GM23338 (cell line): ENCODE results near the gene TNFRSF4. TPM values are rescaled to one million over a fixed set of nuclear protein-coding genes. Genes with fewer than 3 reads are reported as not detected.
A peak's percentile ranks its signal among the peaks of the same experiment; 100 is the strongest.
"Not testable (repeated sequence)": the region's sequence is repeated elsewhere in the genome, so short reads cannot be mapped to it uniquely, and the experiment has no call there.

Experiments
- ATAC-seq: fragments of 200-7000 bp; cut with Tn5 transposase; 3 replicates; pipeline ENCODE4 v1.9.1; 2020
- DNase-seq: peaks from one replicate; pipeline ENCODE4 v3.0.0-alpha.2; 2015; ENCODE audit warnings: low spot score
- H2AFZ ChIP-seq: fragments of 200-600 bp; sonication (generic); 2 replicates; pipeline ENCODE4 v1.8.0; 2016; ENCODE audit warnings: antibody characterized with exemption, mild to moderate bottlenecking, moderate library complexity
- H3F3A ChIP-seq: fragments of 200-600 bp; sonication (generic); replicated peaks from 2 replicates; pipeline ENCODE4 v1.8.0; 2017; ENCODE audit warnings: antibody characterized with exemption, mixed run types, low read depth
- H3K27ac ChIP-seq: fragments of 200-600 bp; sonication (generic); 2 replicates; pipeline ENCODE4 v1.6.1; 2016; ENCODE audit warnings: low read depth
- H3K27me3 ChIP-seq: fragments of 200-600 bp; sonication (generic); 2 replicates; pipeline ENCODE4 v1.8.0; 2016; ENCODE audit warnings: mild to moderate bottlenecking, mixed run types, moderate library complexity; ENCODE audit not compliant: insufficient read depth
- H3K36me3 ChIP-seq: fragments of 200-600 bp; sonication (generic); 2 replicates; pipeline ENCODE4 v1.8.0; 2016; ENCODE audit warnings: mild to moderate bottlenecking; ENCODE audit not compliant: insufficient read depth
- H3K4me1 ChIP-seq: fragments of 200-600 bp; sonication (generic); 2 replicates; pipeline ENCODE4 v1.8.0; 2016; ENCODE audit warnings: mild to moderate bottlenecking, moderate library complexity; ENCODE audit not compliant: insufficient read depth
- H3K4me2 ChIP-seq: fragments of 200-600 bp; sonication (generic); 2 replicates; pipeline ENCODE4 v1.7.1; 2017; ENCODE audit warnings: mixed run types
- H3K4me3 ChIP-seq: fragments of 200-600 bp; sonication (generic); 2 replicates; pipeline ENCODE4 v1.6.1; 2016; ENCODE audit warnings: mixed run types
- H3K79me2 ChIP-seq: fragments of 200-600 bp; sonication (generic); replicated peaks from 2 replicates; pipeline ENCODE4 v1.8.0; 2017; ENCODE audit warnings: mild to moderate bottlenecking; ENCODE audit not compliant: insufficient read depth
- H3K9me2 ChIP-seq: fragments of 200-600 bp; sonication (generic); 2 replicates; pipeline ENCODE4 v1.8.0; 2017; ENCODE audit not compliant: insufficient read depth
- H4K20me1 ChIP-seq: fragments of 200-600 bp; sonication (generic); replicated peaks from 2 replicates; pipeline ENCODE4 v1.8.0; 2017; ENCODE audit warnings: mild to moderate bottlenecking; ENCODE audit not compliant: insufficient read depth
- H3K27ac Mint-ChIP-seq: 2 replicates; pipeline ENCODE4 v1.8.0; 2020; ENCODE audit warnings: inconsistent platforms, mild to moderate bottlenecking, moderate library complexity, mixed read lengths
- H3K27me3 Mint-ChIP-seq: 3 replicates; pipeline ENCODE4 v1.8.0; 2022; ENCODE audit warnings: low read depth, mild to moderate bottlenecking, moderate library complexity, mixed read lengths, inconsistent platforms; ENCODE audit not compliant: insufficient read depth, poor library complexity
- H3K36me3 Mint-ChIP-seq: 3 replicates; pipeline ENCODE4 v1.8.0; 2021; ENCODE audit warnings: low read depth, mild to moderate bottlenecking, inconsistent platforms, moderate library complexity, mixed read lengths
- H3K4me1 Mint-ChIP-seq: 3 replicates; pipeline ENCODE4 v1.8.0; 2020; ENCODE audit warnings: mild to moderate bottlenecking, inconsistent platforms, mixed read lengths
- H3K4me3 Mint-ChIP-seq: 3 replicates; pipeline ENCODE4 v1.8.0; 2021; ENCODE audit warnings: moderate library complexity, mild to moderate bottlenecking, inconsistent platforms, mixed read lengths
- H3K9me3 Mint-ChIP-seq: 3 replicates; pipeline ENCODE4 v1.8.0; 2020; ENCODE audit warnings: moderate library complexity, mild to moderate bottlenecking, inconsistent platforms, mixed read lengths
- CREB1 ChIP-seq: fragments of 250-450 bp; sonication (Bioruptor Pico); IDR thresholded peaks from 2 replicates; pipeline ENCODE4 v1.5.0; 2020; ENCODE audit warnings: low read depth, mild to moderate bottlenecking, moderate library complexity
- CTCF ChIP-seq, 2 experiments: fragments of 200-600 bp in 1 of 2; sonication (generic) in 1 of 2; conservative IDR thresholded peaks; 2 replicates each; pipeline versions ENCODE4 v1.5.1 to v1.6.1; 2016 to 2017; ENCODE audit warnings: antibody characterized with exemption in 2 of 2, low read depth in 2 of 2, mild to moderate bottlenecking in 2 of 2, moderate library complexity in 1 of 2
- EZH2 ChIP-seq: fragments of 200-600 bp; sonication (generic); IDR thresholded peaks from one replicate; pipeline ENCODE4 v1.8.0; 2017; ENCODE audit warnings: antibody characterized with exemption, mild to moderate bottlenecking, low read depth; ENCODE audit not compliant: unreplicated experiment
- JUNB ChIP-seq: IDR thresholded peaks from one replicate; pipeline ENCODE4 v1.6.1; 2016; ENCODE audit warnings: antibody characterized with exemption; ENCODE audit not compliant: unreplicated experiment
- NANOG ChIP-seq: IDR thresholded peaks from 2 replicates; pipeline ENCODE4 v1.6.1; 2016; ENCODE audit warnings: antibody characterized with exemption, borderline replicate concordance
- STAT1 ChIP-seq: IDR thresholded peaks from one replicate; pipeline ENCODE4 v1.6.1; 2016; ENCODE audit warnings: antibody characterized with exemption; ENCODE audit not compliant: unreplicated experiment
- ZNF114 ChIP-seq: fragments of 250-450 bp; sonication (Bioruptor Pico); IDR thresholded peaks from 2 replicates; pipeline ENCODE4 v1.5.0; 2020; ENCODE audit warnings: mild to moderate bottlenecking, moderate library complexity
- ZNF331 ChIP-seq: fragments of 250-450 bp; sonication (Bioruptor Pico); IDR thresholded peaks from 2 replicates; pipeline ENCODE4 v1.5.0; 2020; ENCODE audit warnings: low read depth, mild to moderate bottlenecking, moderate library complexity
- polyA plus RNA-seq: library from polyadenylated mRNA; unstranded; fragments of >200 nt; fragmentation: Nextera tagmentation; extraction: Ambion mirVana; gene quantifications from 2 replicates; pipeline ENCODE4 v1.2.1, GENCODE V29; 2016
- total RNA-seq: library from RNA; depleted of rRNA; stranded (reverse); fragments of >200 nt; shearing (Covaris generic); gene quantifications from 2 replicates; pipeline ENCODE4 v1.2.3, GENCODE V29; 2014
- TF ChIP-seq, protein P1 (sequence below): fragments of 250-450 bp; sonication (Bioruptor Pico); IDR thresholded peaks from 2 replicates; pipeline ENCODE4 v1.5.0; 2020; ENCODE audit warnings: mild to moderate bottlenecking, moderate library complexity

Gene TNFRSF4
- total and polyA plus RNA-seq, 2 experiments from 2014 or later, result not detected

DNA sequence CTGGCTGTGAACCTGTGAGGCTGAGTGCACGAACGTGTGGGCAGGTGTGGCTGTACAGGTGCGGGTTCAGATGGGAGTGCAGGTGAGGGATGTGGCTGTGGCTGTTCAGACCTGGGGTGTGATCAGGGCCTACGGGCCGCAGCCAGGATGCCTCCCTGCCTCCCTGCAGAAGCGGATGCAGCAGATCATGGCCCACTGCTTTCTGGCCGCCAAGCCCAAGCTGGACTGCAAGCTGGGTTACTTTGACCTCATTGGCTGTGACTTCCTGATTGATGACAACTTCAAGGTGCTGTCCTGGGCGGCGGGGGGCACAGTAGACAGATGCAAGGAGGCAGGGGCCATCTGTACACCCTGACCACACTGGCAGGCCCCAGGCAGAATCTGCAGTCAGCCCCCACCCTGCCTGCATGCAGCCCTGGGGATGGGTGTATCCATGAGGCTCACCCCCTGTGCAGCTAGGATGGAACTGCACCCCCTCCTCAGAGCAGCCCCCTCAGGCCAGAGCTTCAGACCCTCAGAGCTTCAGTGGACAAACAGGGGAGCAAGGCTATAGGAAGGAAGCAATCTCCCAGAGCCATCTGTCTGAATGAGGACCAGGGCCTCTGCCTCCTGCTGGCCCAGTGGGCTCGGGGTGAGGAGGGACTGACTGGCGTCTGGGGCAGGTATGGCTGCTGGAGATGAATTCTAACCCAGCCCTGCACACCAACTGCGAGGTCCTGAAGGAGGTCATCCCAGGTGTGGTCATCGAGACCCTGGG lies 17.3 kb downstream of the TNFRSF4 start:
- DNase-seq, result peak; percentile 0
- Histone ChIP-seq H4K20me1 (no peaks in the 10 kb centered on the region), H3K27ac (no peak overlapping the region), H3K27me3 (no peaks in the 10 kb centered on the region), H3K9me2 (no peaks in the 10 kb centered on the region), H3K4me2 (no peak overlapping the region), H3K36me3 (no peaks in the 10 kb centered on the region), H3K4me3 (no peak overlapping the region), H3K4me1 (no peaks in the 10 kb centered on the region), H2AFZ (no peak overlapping the region), H3F3A (no peaks in the 10 kb centered on the region), H3K79me2 (no peaks in the 10 kb centered on the region)
- Mint-ChIP-seq H3K4me1 (no peaks in the 10 kb centered on the region; the same call in 2 of the 3 replicates), H3K4me3 (no peak overlapping the region), H3K36me3 (peaks cover 7% of the 10 kb centered on the region; the same call in 2 of the 3 replicates), H3K9me3 (peaks cover 30% of the 10 kb centered on the region), H3K27me3 (peaks cover 3% of the 10 kb centered on the region), H3K27ac (no peak overlapping the region)
- TF ChIP-seq STAT1, result no peak
- TF ChIP-seq ZNF114 (CRISPR knock-in tag), result no peak
- TF ChIP-seq CTCF (conservative IDR thresholded peaks at IDR 0.05; ENCODE audit: low read depth in 2 of 2), result no peak
- TF ChIP-seq, protein P1, sequence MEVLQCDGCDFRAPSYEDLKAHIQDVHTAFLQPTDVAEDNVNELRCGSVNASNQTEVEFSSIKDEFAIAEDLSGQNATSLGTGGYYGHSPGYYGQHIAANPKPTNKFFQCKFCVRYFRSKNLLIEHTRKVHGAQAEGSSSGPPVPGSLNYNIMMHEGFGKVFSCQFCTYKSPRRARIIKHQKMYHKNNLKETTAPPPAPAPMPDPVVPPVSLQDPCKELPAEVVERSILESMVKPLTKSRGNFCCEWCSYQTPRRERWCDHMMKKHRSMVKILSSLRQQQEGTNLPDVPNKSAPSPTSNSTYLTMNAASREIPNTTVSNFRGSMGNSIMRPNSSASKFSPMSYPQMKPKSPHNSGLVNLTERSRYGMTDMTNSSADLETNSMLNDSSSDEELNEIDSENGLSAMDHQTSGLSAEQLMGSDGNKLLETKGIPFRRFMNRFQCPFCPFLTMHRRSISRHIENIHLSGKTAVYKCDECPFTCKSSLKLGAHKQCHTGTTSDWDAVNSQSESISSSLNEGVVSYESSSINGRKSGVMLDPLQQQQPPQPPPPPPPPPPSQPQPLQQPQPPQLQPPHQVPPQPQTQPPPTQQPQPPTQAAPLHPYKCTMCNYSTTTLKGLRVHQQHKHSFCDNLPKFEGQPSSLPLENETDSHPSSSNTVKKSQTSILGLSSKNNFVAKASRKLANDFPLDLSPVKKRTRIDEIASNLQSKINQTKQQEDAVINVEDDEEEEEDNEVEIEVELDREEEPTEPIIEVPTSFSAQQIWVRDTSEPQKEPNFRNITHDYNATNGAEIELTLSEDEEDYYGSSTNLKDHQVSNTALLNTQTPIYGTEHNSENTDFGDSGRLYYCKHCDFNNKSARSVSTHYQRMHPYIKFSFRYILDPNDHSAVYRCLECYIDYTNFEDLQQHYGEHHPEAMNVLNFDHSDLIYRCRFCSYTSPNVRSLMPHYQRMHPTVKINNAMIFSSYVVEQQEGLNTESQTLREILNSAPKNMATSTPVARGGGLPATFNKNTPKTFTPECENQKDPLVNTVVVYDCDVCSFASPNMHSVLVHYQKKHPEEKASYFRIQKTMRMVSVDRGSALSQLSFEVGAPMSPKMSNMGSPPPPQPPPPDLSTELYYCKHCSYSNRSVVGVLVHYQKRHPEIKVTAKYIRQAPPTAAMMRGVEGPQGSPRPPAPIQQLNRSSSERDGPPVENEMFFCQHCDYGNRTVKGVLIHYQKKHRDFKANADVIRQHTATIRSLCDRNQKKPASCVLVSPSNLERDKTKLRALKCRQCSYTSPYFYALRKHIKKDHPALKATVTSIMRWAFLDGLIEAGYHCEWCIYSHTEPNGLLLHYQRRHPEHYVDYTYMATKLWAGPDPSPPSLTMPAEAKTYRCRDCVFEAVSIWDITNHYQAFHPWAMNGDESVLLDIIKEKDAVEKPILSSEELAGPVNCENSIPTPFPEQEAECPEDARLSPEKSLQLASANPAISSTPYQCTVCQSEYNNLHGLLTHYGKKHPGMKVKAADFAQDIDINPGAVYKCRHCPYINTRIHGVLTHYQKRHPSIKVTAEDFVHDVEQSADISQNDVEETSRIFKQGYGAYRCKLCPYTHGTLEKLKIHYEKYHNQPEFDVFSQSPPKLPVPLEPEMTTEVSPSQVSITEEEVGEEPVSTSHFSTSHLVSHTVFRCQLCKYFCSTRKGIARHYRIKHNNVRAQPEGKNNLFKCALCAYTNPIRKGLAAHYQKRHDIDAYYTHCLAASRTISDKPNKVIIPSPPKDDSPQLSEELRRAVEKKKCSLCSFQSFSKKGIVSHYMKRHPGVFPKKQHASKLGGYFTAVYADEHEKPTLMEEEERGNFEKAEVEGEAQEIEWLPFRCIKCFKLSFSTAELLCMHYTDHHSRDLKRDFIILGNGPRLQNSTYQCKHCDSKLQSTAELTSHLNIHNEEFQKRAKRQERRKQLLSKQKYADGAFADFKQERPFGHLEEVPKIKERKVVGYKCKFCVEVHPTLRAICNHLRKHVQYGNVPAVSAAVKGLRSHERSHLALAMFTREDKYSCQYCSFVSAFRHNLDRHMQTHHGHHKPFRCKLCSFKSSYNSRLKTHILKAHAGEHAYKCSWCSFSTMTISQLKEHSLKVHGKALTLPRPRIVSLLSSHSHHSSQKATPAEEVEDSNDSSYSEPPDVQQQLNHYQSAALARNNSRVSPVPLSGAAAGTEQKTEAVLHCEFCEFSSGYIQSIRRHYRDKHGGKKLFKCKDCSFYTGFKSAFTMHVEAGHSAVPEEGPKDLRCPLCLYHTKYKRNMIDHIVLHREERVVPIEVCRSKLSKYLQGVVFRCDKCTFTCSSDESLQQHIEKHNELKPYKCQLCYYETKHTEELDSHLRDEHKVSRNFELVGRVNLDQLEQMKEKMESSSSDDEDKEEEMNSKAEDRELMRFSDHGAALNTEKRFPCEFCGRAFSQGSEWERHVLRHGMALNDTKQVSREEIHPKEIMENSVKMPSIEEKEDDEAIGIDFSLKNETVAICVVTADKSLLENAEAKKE (CRISPR knock-in tag), result no peak
- TF ChIP-seq NANOG, result no peak
- TF ChIP-seq ZNF331 (CRISPR knock-in tag), result no peak
- TF ChIP-seq CREB1 (CRISPR knock-in tag), result no peak
- no peak for TF ChIP-seq EZH2
- no peak for TF ChIP-seq JUNB
- ATAC-seq, result no peak

- not testable (repeated sequence) for H3K4me3 Mint-ChIP-seq, H3K9me2 ChIP-seq, H3K4me2 ChIP-seq, H3K27me3 Mint-ChIP-seq, H3K4me1 ChIP-seq, H3K36me3 Mint-ChIP-seq, H3F3A ChIP-seq, H3K27ac ChIP-seq, H3K79me2 ChIP-seq, H3K27me3 ChIP-seq, H2AFZ ChIP-seq, H4K20me1 ChIP-seq, DNase-seq, H3K27ac Mint-ChIP-seq, H3K36me3 ChIP-seq, ATAC-seq, H3K4me1 Mint-ChIP-seq, H3K4me3 ChIP-seq
- peaks cover 38% of the 10 kb centered on the region for H3K9me3 Mint-ChIP-seq
These were observed 18.2 kb downstream of the TNFRSF4 start for GRCh38 chr1:1195726-1196125.
